ENCODE data around the gene CLIC5.

DNA sequence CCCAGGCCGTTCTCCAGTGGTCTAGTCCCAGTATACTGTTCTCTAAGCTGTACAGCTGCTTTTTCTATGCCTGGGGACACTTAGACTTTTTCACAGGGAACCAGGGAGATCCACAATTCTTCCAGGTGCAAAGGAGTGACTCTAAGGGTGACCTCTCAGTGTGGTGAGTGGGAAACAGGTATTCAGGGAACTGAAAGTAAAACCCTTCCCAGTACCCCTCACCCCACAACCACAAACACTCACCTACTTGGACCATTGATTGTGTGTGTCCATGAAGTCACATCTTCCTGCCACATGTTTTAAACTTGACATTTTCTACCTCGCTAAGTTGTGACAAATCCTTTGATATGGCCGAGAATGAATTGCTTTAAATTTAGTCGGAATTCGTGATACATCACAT lies 183.6 kb downstream of the CLIC5 start:
- TF ChIP-seq CTCF (IDR thresholded peaks at IDR 0.05; ENCODE audit: insufficient read depth, low read depth, low read length), result no peak
- no peak for TF ChIP-seq EZH2 (IDR thresholded peaks at IDR 0.05; ENCODE audit: insufficient read depth, low read length)

All from astrocyte (in vitro differentiated cells and primary cell).